NCI-H2196 (cell line): Measurements from ENCODE around the gene ATP2B2.
"Not testable (repeated sequence)": the region's sequence is repeated elsewhere in the genome, so short reads cannot be mapped to it uniquely, and the experiment has no call there.

ENCODE experiments used
- DNase-seq: peaks from one replicate; lab custom pipeline; 2025; ENCODE audit not compliant: unreplicated experiment; lab: John Stamatoyannopoulos, UW

Gene ATP2B2

GRCh38 chr3:10387881-10388609 is 117.3 kb downstream of the ATP2B2 start:
- no peak for DNase-seq

GRCh38 chr3:10386121-10386520 is 119.3 kb downstream of the ATP2B2 start:
- DNase-seq = no peak

GRCh38 chr3:10384541-10385360 is 120.6 kb downstream of the ATP2B2 start:
- DNase-seq = no peak

- DNase-seq = no peak
Observed at GRCh38 chr3:10383850-10384248, 121.5 kb downstream of the ATP2B2 start.

GRCh38 chr3:10382892-10383849 is 122.2 kb downstream of the ATP2B2 start:
- DNase-seq = no peak

- DNase-seq = not testable (repeated sequence)
Observed at GRCh38 chr3:10382445-10382844, 122.9 kb downstream of the ATP2B2 start.

- DNase-seq = no peak
Observed at GRCh38 chr3:10381336-10381735, 124.0 kb downstream of the ATP2B2 start.

GRCh38 chr3:10380906-10381305 is 124.5 kb downstream of the ATP2B2 start:
- no peak for DNase-seq

GRCh38 chr3:10379961-10380360 is 125.4 kb downstream of the ATP2B2 start:
- no peak for DNase-seq

- DNase-seq = no peak
Observed at GRCh38 chr3:10379161-10379560, 126.2 kb downstream of the ATP2B2 start.

GRCh38 chr3:10378742-10379141 is 126.6 kb downstream of the ATP2B2 start:
- no peak for DNase-seq

GRCh38 chr3:10378246-10378645 is 127.1 kb downstream of the ATP2B2 start:
- DNase-seq = no peak

GRCh38 chr3:10377148-10377725 is 128.1 kb downstream of the ATP2B2 start:
- DNase-seq = no peak

GRCh38 chr3:10376353-10376752 is 129.0 kb downstream of the ATP2B2 start:
- DNase-seq = no peak

- no peak for DNase-seq
Observed at GRCh38 chr3:10375296-10376053, 129.9 kb downstream of the ATP2B2 start.

GRCh38 chr3:10374311-10374710 is 131.1 kb downstream of the ATP2B2 start:
- DNase-seq = no peak

GRCh38 chr3:10373686-10374261 is 131.6 kb downstream of the ATP2B2 start:
- no peak for DNase-seq

- no peak for DNase-seq
Observed at GRCh38 chr3:10371789-10372188, 133.6 kb downstream of the ATP2B2 start.

GRCh38 chr3:10371167-10371566 is 134.2 kb downstream of the ATP2B2 start:
- DNase-seq = no peak

GRCh38 chr3:10370429-10370828 is 135.0 kb downstream of the ATP2B2 start:
- DNase-seq = no peak
